Measurements from ENCODE around the gene IGSF10. TPM values are rescaled to one million over a fixed set of nuclear protein-coding genes. Genes with fewer than 3 reads are reported as not detected.

The IGSF10 gene
- total and polyA plus RNA-seq, 2 of the 8 experiments (the other 6 are each of a cell fraction or from before 2014, with no cell fraction given) = 0.59 to 0.95 TPM

DNA sequence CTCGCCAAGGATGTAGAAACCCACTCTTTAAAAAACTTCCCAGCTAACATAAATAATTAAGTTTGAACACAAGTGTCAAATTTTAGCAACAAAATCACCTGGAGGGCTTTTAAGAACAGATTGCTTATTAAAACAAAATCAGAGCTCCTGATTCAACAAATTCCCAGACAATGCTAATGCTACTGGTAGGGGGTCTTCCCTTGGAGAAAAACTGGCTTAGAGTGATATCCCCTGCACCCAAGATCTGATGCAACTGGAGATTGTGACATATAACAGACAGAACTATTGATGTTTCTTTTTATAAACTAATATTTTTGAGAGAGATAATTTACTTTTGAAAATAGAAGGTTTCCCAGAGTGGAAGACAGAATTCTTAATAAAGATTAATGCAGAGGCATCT is 19.9 kb downstream of the IGSF10 start (continued):
- no peak for TF ChIP-seq TAF1 (IDR thresholded peaks at IDR 0.05; ENCODE audit: low read depth, low read length)
- TF ChIP-seq PHF8 (conservative IDR thresholded peaks at IDR 0.05; ENCODE audit: low read depth, low read length) = no peak
- TF ChIP-seq EGR1 (IDR thresholded peaks at IDR 0.05; ENCODE audit: borderline replicate concordance, low read depth, low read length) = no peak
- TF ChIP-seq, protein P1, sequence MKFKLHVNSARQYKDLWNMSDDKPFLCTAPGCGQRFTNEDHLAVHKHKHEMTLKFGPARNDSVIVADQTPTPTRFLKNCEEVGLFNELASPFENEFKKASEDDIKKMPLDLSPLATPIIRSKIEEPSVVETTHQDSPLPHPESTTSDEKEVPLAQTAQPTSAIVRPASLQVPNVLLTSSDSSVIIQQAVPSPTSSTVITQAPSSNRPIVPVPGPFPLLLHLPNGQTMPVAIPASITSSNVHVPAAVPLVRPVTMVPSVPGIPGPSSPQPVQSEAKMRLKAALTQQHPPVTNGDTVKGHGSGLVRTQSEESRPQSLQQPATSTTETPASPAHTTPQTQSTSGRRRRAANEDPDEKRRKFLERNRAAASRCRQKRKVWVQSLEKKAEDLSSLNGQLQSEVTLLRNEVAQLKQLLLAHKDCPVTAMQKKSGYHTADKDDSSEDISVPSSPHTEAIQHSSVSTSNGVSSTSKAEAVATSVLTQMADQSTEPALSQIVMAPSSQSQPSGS (IDR thresholded peaks at IDR 0.05; ENCODE audit: low read length) = no peak
- TF ChIP-seq SUZ12 (IDR thresholded peaks at IDR 0.05; ENCODE audit: low read length) = no peak
